ENCODE measurements around the gene PTPRF. TPM values are rescaled to one million over a fixed set of nuclear protein-coding genes. Genes with fewer than 3 reads are reported as not detected.

PTPRF gene
- polyA plus RNA-seq, 3 donors: not detected

- Histone ChIP-seq H3K9ac (ENCODE audit: insufficient read depth, low read length, poor library complexity, severe bottlenecking) (no peak overlapping the region), H3K4me1 (ENCODE audit: control insufficient read depth in 1 of 2, insufficient read depth in 2 of 2, low read length in 2 of 2) (no peaks in the 10 kb centered on the region), H3K9me3 (replicated peaks in 1 of 2; ENCODE audit: control insufficient read depth in 1 of 2, insufficient read depth in 1 of 2, low read length in 2 of 2) (no peaks in the 10 kb centered on the region), H2AFZ (ENCODE audit: insufficient read depth, low read depth, low read length, poor library complexity, severe bottlenecking) (no peak overlapping the region), H3K27ac (ENCODE audit: low read depth in 1 of 2, low read length in 2 of 2) (no peak overlapping the region), H3K4me2 (replicated peaks; ENCODE audit: extremely low read depth, low read length, poor library complexity, severe bottlenecking) (no peak overlapping the region), H3K27me3 (ENCODE audit: control insufficient read depth in 2 of 2, insufficient read depth in 2 of 2, low read length in 2 of 2) (no peaks in the 10 kb centered on the region), H4K20me1 (ENCODE audit: insufficient read depth, low read length) (no peaks in the 10 kb centered on the region), H3K36me3 (replicated peaks in 1 of 2; ENCODE audit: control insufficient read depth in 1 of 2, insufficient read depth in 2 of 2, low read length in 2 of 2) (no peaks in the 10 kb centered on the region), H3K4me3 (replicated peaks in 1 of 3; ENCODE audit: low read depth in 2 of 3, low read length in 3 of 3) (no peak overlapping the region), H3K79me2 (ENCODE audit: insufficient read depth, low read length) (no peaks in the 10 kb centered on the region)
- Mint-ChIP-seq H3K4me1 (no peaks in the 10 kb centered on the region), H3K9me3 (peaks cover 0 to 10% (median 7%) of the 10 kb centered on the region in 7 donors), H3K36me3 (no peaks in the 10 kb centered on the region), H3K4me3 (no peak overlapping the region), H3K27ac (no peak overlapping the region), H3K27me3 (ENCODE audit: low read depth in 3 of 3) (peaks cover under 1 to 6% (median 3%) of the 10 kb centered on the region in 3 donors)
- intact Hi-C loops (cut with micrococcal nuclease): no loop called here
- no peak for TF ChIP-seq CTCF (IDR thresholded peaks at IDR 0.05)
- DNase-seq: no peak
- 72% methylated on average over 4 of the region's 5 CpGs for WGBS (ENCODE audit: insufficient coverage)
These were observed 17.1 kb upstream of the PTPRF start for GRCh38 chr1:43513471-43514173.

GRCh38 chr1:43518935-43519686 lies 11.6 kb upstream of the PTPRF start:
- no peak overlapping the region for H3K9ac ChIP-seq (ENCODE audit: insufficient read depth, low read length, poor library complexity, severe bottlenecking)
- Mint-ChIP-seq H3K4me3 (peak overlapping the region in 1 of 2 donors; percentile 17), H3K9me3 (peaks cover 0 to 3% (median 2%) of the 10 kb centered on the region in 7 donors), H3K36me3 (no peaks in the 10 kb centered on the region), H3K4me1 (peaks cover 9% of the 10 kb centered on the region), H3K27me3 (ENCODE audit: low read depth in 3 of 3) (peaks cover 4 to 11% (median 6%) of the 10 kb centered on the region in 3 donors), H3K27ac (no peak overlapping the region)
- no peak for TF ChIP-seq CTCF (IDR thresholded peaks at IDR 0.05)
- intact Hi-C loops (cut with micrococcal nuclease): no loop called here
- 100% methylated on average over 2 of the region's 11 CpGs for WGBS (ENCODE audit: insufficient coverage)
- no peaks in the 10 kb centered on the region for H3K4me1 ChIP-seq (ENCODE audit: control insufficient read depth in 1 of 2, insufficient read depth in 2 of 2, low read length in 2 of 2)
- no peak overlapping the region for H3K4me2 ChIP-seq (replicated peaks; ENCODE audit: extremely low read depth, low read length, poor library complexity, severe bottlenecking)
- DNase-seq: no peak
- no peak overlapping the region for H2AFZ ChIP-seq (ENCODE audit: insufficient read depth, low read depth, low read length, poor library complexity, severe bottlenecking)
- H3K27me3 ChIP-seq (ENCODE audit: control insufficient read depth in 2 of 2, insufficient read depth in 2 of 2, low read length in 2 of 2): peaks cover 0 to 3% of the 10 kb centered on the region in 2 donors
- H3K4me3 ChIP-seq (replicated peaks in 1 of 3; ENCODE audit: low read depth in 2 of 3, low read length in 3 of 3): no peak overlapping the region
- no peaks in the 10 kb centered on the region for H3K9me3 ChIP-seq (replicated peaks in 1 of 2; ENCODE audit: control insufficient read depth in 1 of 2, insufficient read depth in 1 of 2, low read length in 2 of 2)
- H3K79me2 ChIP-seq (ENCODE audit: insufficient read depth, low read length): no peaks in the 10 kb centered on the region
- H3K27ac ChIP-seq (ENCODE audit: low read depth in 1 of 2, low read length in 2 of 2): no peak overlapping the region
- no peaks in the 10 kb centered on the region for H4K20me1 ChIP-seq (ENCODE audit: insufficient read depth, low read length)
- H3K36me3 ChIP-seq (replicated peaks in 1 of 2; ENCODE audit: control insufficient read depth in 1 of 2, insufficient read depth in 2 of 2, low read length in 2 of 2): no peaks in the 10 kb centered on the region
